Muscle of leg (tissue), 11 donors: ENCODE data around the gene UXS1. TPM values are rescaled to one million over a fixed set of nuclear protein-coding genes. Genes with fewer than 3 reads are reported as not detected.

Source experiments
- DNase-seq: peaks from one replicate; pipeline ENCODE4 v3.0.0; 2013
- H3K27ac ChIP-seq: one replicate; pipeline ENCODE4 v1.5.1; 2013; ENCODE audit warnings: mild to moderate bottlenecking, low read length, control low read depth
- H3K27me3 ChIP-seq: one replicate; pipeline ENCODE4 v1.6.1; 2013; ENCODE audit warnings: low read length; ENCODE audit not compliant: control insufficient read depth, insufficient read depth
- H3K36me3 ChIP-seq: one replicate; pipeline ENCODE4 v1.6.1; 2013; ENCODE audit warnings: low read length; ENCODE audit not compliant: control insufficient read depth, insufficient read depth
- H3K4me1 ChIP-seq: one replicate; pipeline ENCODE4 v1.6.1; 2013; ENCODE audit warnings: low read length; ENCODE audit not compliant: control insufficient read depth, insufficient read depth
- H3K4me3 ChIP-seq: one replicate; pipeline ENCODE4 v1.5.1; 2013; ENCODE audit warnings: low read length, control low read depth
- H3K9me3 ChIP-seq: replicated peaks from 2 replicates; pipeline ENCODE4 v1.6.1; 2013; ENCODE audit warnings: low read depth, low read length; ENCODE audit not compliant: control insufficient read depth
- WGBS: methylation state at CpG from one replicate; pipeline ENCODE4 v1.1.5; 2013; ENCODE audit warnings: missing lambda C conversion rate; ENCODE audit not compliant: insufficient coverage; 5-methylcytosine and 5-hydroxymethylcytosine counted together
- polyA plus RNA-seq, 8 donors: library from polyadenylated mRNA; unstranded; fragments of 120-200 nt; gene quantifications; one replicate each; pipeline versions ENCODE4 v1.2.1 to v1.2.3, GENCODE V29; 2013; ENCODE audit warnings: inconsistent platforms in 1 of 8, low replicate concordance in 1 of 8; ENCODE audit not compliant: insufficient read length in 8 of 8, insufficient read depth in 1 of 8
- total RNA-seq: library from RNA; stranded (reverse); fragments of 120-200 nt; gene quantifications from one replicate; pipeline ENCODE4 v1.2.4, GENCODE V29; 2013

Gene UXS1
- total and polyA plus RNA-seq, 9 donors = 31.0 to 42.7 (median 34.9) TPM

DNA sequence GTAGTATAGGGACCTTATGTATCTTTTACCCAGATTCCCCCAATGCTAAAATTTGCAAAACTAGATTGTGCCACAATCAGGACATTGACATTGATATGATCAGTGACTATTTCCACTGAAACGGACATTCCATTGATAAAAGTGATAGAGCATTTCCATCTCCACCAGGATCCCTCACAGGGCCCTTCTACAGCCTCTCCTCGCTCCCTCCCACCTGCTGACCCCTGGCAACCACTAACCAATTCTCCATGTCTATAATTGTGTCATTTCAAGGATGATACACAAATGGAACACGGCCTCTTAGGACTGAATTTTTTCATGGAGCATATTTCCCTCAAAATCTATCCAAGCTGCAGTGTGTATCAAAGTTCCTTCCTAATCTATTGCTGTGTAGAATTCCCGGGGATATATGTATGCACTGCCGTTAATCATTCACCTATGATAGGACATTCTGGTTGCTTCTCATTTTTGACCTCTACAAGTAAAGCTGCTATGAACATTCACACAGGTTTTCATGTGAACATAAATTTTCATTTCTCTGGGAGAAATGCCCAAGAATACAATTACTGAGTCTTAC lies 67.3 kb downstream of the UXS1 start:
- Histone ChIP-seq H3K27me3 (no peaks in the 10 kb centered on the region), H3K4me1 (peaks cover 5% of the 10 kb centered on the region), H3K27ac (no peak overlapping the region), H3K4me3 (no peak overlapping the region), H3K36me3 (peaks cover 31% of the 10 kb centered on the region), H3K9me3 (no peaks in the 10 kb centered on the region)
- DNase-seq = peak; percentile 26
- WGBS = 83% methylated on average over 1 of the region's 5 CpGs

GRCh38 chr2:106126295-106126694 lies 67.8 kb downstream of the UXS1 start:
- H3K36me3 ChIP-seq = peaks cover 33% of the 10 kb centered on the region
- H3K9me3 ChIP-seq = no peaks in the 10 kb centered on the region
- 93% methylated on average over 5 of the region's 7 CpGs for WGBS
- DNase-seq = no peak
- H3K4me3 ChIP-seq = no peak overlapping the region
- peaks cover 5% of the 10 kb centered on the region for H3K4me1 ChIP-seq
- H3K27me3 ChIP-seq = no peaks in the 10 kb centered on the region
- H3K27ac ChIP-seq = no peak overlapping the region

- Histone ChIP-seq H3K27me3 (no peaks in the 10 kb centered on the region), H3K9me3 (no peaks in the 10 kb centered on the region), H3K36me3 (peaks cover 43% of the 10 kb centered on the region), H3K4me3 (no peak overlapping the region), H3K4me1 (peaks cover 5% of the 10 kb centered on the region), H3K27ac (no peak overlapping the region)
- WGBS = 86% methylated on average over 5 of the region's 7 CpGs
- DNase-seq = no peak
These were observed 69.1 kb downstream of the UXS1 start for GRCh38 chr2:106124905-106125549.

DNA sequence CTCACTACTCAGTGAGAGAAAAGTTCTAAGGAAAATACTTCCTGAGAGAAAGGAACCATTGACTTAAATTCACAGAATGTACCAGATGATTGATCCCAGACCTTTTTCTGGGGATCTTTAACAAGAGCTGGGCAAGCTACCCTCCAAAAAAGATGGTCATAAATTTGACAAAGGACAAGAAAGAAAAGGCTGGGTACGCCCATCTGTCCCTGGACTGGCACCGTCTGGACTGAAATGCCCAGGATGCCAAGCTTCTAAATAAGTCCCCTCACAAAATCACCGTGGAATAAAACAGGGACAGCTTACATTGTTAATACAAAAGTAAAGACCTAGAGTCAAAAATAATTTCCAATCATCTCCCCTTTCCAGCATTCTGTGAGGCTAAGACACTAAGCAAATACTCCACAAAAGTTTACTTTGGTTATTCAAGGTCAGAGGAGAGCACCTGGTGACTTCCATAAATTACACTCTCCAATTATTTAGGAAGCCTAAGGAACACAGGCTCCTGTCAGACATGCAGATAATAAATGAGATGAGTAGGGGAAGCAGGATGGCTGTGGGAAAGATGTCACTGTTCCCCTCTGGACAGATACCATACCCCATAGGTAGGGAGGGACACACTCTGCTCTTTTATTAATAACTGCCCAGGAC lies 69.9 kb downstream of the UXS1 start:
- H3K9me3 ChIP-seq = no peaks in the 10 kb centered on the region
- H3K36me3 ChIP-seq = peaks cover 43% of the 10 kb centered on the region
- H3K27me3 ChIP-seq = no peaks in the 10 kb centered on the region
- H3K4me1 ChIP-seq = peaks cover 5% of the 10 kb centered on the region
- H3K4me3 ChIP-seq = no peak overlapping the region
- H3K27ac ChIP-seq = no peak overlapping the region
- no peak for DNase-seq
- no CpG with 5 or more reads among the region's 3 CpGs for WGBS

- peaks cover 4% of the 10 kb centered on the region for H3K4me1 ChIP-seq
- H3K9me3 ChIP-seq = no peaks in the 10 kb centered on the region
- no peaks in the 10 kb centered on the region for H3K27me3 ChIP-seq
- peaks cover 41% of the 10 kb centered on the region for H3K36me3 ChIP-seq
- no peak overlapping the region for H3K4me3 ChIP-seq
- 100% methylated on average over 1 of the region's 3 CpGs for WGBS
- no peak for DNase-seq
- no peak overlapping the region for H3K27ac ChIP-seq
These were observed 71.9 kb downstream of the UXS1 start for GRCh38 chr2:106122157-106122556.

DNA sequence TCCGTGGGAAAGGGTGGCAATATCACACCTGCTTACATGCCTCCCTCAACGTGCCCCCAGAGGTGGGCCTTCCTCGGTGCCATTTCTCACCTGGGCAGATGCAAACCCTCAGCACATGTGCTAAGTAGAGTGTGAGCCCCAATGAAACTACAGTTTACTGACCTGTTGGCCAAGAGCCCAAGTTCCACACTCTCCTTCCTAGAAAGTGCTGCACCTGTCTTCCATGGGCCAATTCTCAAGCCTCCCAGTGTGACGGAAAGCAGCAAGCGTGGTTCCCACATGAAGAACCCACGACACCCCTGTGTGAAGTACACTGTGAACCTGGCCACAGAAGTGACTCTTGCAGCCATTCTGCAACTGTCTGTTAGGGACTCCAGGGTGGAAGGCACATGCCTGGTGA lies 73.7 kb downstream of the UXS1 start:
- Histone ChIP-seq H3K27ac (no peak overlapping the region), H3K9me3 (no peaks in the 10 kb centered on the region), H3K4me1 (peaks cover 4% of the 10 kb centered on the region), H3K4me3 (no peak overlapping the region), H3K36me3 (peaks cover 40% of the 10 kb centered on the region), H3K27me3 (no peaks in the 10 kb centered on the region)
- 91% methylated on average over 3 of the region's 6 CpGs for WGBS
- no peak for DNase-seq

DNA sequence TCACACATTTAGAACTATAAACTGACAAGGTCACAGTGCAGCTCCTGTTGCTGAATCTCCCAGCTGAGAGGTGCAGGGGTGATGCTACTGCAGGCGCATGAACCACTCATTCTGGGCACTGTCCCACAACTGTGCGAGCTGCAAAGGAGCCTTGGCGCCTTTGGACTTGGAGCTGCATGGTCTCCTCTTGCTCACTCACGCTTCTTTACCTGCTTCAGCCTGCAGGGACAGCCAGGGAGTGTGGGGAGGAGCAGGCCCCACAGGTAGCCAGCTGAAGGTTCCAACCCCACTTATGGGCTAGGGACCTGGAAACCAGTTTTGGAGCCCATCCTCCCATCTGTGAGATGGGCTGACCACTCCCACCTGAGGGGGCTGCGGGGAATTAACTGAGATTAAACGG lies 75.0 kb downstream of the UXS1 start:
- WGBS = 93% methylated on average over 4 of the region's 6 CpGs
- Histone ChIP-seq H3K9me3 (no peaks in the 10 kb centered on the region), H3K4me3 (no peak overlapping the region), H3K27me3 (no peaks in the 10 kb centered on the region), H3K36me3 (peaks cover 29% of the 10 kb centered on the region), H3K4me1 (peaks cover 4% of the 10 kb centered on the region), H3K27ac (no peak overlapping the region)
- no peak for DNase-seq

DNA sequence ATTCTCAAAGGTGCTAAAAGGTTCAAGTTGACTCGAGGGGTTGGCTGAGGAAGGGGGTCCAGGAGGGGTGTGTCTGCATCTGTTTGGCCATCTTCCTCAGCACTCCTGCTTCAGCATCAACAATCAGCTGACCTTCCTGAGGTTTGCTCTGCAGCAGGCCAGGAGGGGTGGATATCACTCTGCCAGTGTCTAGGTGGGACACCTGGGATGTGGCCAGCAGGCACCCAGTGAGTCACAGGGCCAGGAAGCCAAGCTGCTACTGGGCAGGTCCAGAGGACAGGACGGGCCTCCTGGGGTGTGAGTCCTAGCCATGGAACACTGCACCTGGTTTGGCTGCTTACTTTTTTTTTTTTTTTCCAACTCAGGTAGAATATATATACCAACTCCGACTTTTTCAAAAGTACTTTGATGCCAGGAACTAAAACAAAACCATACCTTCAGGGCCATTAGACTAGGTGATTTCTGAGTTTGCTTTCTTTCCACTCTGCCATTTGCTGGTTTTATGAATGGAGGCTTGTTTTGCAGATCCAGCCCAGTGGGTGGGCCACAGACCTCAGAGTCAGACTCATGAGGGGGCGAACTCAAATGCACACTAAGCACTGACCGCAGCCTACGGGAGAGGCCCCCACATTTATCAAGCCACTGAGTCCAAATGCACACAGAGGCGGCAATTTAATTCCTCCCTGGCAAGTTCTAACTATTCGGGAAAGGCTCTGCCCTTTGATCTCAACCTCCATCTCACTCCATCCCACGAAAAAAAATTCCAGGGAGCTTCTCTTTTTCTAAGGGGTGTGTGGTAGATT lies 76.0 kb downstream of the UXS1 start:
- peaks cover 25% of the 10 kb centered on the region for H3K36me3 ChIP-seq
- H3K9me3 ChIP-seq = no peaks in the 10 kb centered on the region
- H3K27ac ChIP-seq = no peak overlapping the region
- no peak overlapping the region for H3K4me3 ChIP-seq
- WGBS = 80% methylated on average over 4 of the region's 9 CpGs
- no peaks in the 10 kb centered on the region for H3K27me3 ChIP-seq
- no peak for DNase-seq
- H3K4me1 ChIP-seq = peaks cover 4% of the 10 kb centered on the region

DNA sequence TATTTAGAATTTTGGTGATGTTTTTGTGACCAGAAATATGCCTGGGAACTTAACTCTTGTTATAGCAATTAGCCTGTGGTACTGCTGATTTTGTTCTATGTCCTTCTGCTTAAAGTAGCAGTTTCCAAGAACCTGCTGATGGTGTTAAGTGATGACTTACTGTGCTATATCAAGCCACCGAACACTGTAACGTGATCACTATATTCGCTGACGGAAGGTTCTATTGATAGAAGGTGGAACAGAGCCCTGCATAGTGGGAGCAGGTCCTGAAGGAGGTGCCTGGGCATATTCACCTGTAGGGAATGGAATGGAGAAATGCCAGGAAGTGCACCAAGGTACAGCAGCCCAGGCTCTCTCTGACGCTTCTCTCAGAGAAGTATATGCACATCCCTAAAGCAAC lies 76.8 kb downstream of the UXS1 start:
- no peak overlapping the region for H3K4me3 ChIP-seq
- WGBS = 98% methylated on average over 4 of the region's 5 CpGs
- peak; percentile 54 for DNase-seq
- H3K4me1 ChIP-seq = peaks cover 4% of the 10 kb centered on the region
- H3K27ac ChIP-seq = peak overlapping the region; percentile 37
- no peaks in the 10 kb centered on the region for H3K9me3 ChIP-seq
- no peaks in the 10 kb centered on the region for H3K27me3 ChIP-seq
- H3K36me3 ChIP-seq = peaks cover 24% of the 10 kb centered on the region

DNA sequence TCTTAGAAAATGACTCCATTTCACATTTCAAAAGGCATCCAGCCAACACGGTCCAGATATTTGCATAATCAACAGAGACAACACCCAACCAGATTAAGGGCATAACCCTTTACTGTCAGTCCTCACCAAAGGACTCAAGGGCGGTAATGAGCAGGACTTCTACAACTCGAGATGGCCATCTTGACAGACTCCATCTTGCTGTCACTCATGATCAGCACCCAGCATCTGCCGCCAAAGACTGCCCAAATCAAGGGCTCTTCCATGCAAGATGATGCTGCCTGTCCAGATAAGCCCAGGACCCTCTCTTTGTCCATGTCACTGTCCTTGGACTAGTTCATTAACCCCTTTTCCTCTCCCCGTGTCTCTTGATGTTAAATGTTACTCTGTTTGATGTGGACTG lies 77.9 kb downstream of the UXS1 start:
- H3K4me3 ChIP-seq = no peak overlapping the region
- peaks cover 4% of the 10 kb centered on the region for H3K4me1 ChIP-seq
- H3K27ac ChIP-seq = no peak overlapping the region
- no peak for DNase-seq
- H3K27me3 ChIP-seq = no peaks in the 10 kb centered on the region
- 91% methylated on average over 3 of the region's 5 CpGs for WGBS
- H3K9me3 ChIP-seq = no peaks in the 10 kb centered on the region
- H3K36me3 ChIP-seq = peaks cover 27% of the 10 kb centered on the region
